HL-60 (cell line): ENCODE measurements around the gene TCEA2.

Source experiments
- DNase-seq, 2 experiments: peaks; one replicate each; pipeline ENCODE4 v3.0.0-alpha.2; 2010 to 2020; ENCODE audit warnings: low read depth in 1 of 2, low spot score in 1 of 2
- H3K27ac ChIP-seq: fragments of 250-450 bp; sonication (Bioruptor Pico); replicated peaks from 2 replicates; pipeline ENCODE4 v1.5.1; 2020; ENCODE audit warnings: mild to moderate bottlenecking, moderate library complexity
- H3K27me3 ChIP-seq: fragments of 250-450 bp; sonication (Bioruptor Pico); 2 replicates; pipeline ENCODE4 v1.5.1; 2021; ENCODE audit warnings: mild to moderate bottlenecking, moderate library complexity; ENCODE audit not compliant: insufficient read depth, poor library complexity, severe bottlenecking
- H3K4me3 ChIP-seq: replicated peaks from 2 replicates; pipeline ENCODE4 v1.5.1; 2011; ENCODE audit warnings: mild to moderate bottlenecking, control low read depth, low read length; ENCODE audit not compliant: insufficient read depth
- CTCF ChIP-seq: IDR thresholded peaks from one replicate; pipeline ENCODE4 v1.5.1; 2011; ENCODE audit warnings: low read length, control low read depth, inconsistent platforms; ENCODE audit not compliant: insufficient read depth
- GABPA ChIP-seq: IDR thresholded peaks from 2 replicates; pipeline ENCODE4 v1.6.1; 2012; ENCODE audit warnings: low read depth
- POLR2AphosphoS5 ChIP-seq: IDR thresholded peaks from 2 replicates; pipeline ENCODE4 v1.6.1; 2012; ENCODE audit warnings: low read depth
- REST ChIP-seq: IDR thresholded peaks from 2 replicates; pipeline ENCODE4 v1.6.1; 2012; ENCODE audit warnings: low read depth; ENCODE audit not compliant: insufficient replicate concordance
- SPI1 ChIP-seq: IDR thresholded peaks from 2 replicates; pipeline ENCODE4 v1.6.1; 2012; ENCODE audit warnings: low read depth, mild to moderate bottlenecking, borderline replicate concordance

TCEA2 gene

GRCh38 chr20:64109831-64110391 is 46.9 kb downstream of the TCEA2 start:
- Histone ChIP-seq H3K27me3 (no peaks in the 10 kb centered on the region), H3K27ac (no peak overlapping the region), H3K4me3 (no peak overlapping the region)
- TF ChIP-seq REST: no peak
- no peak for TF ChIP-seq POLR2AphosphoS5
- no peak for DNase-seq

GRCh38 chr20:64110411-64111068 is 47.5 kb downstream of the TCEA2 start:
- Histone ChIP-seq H3K27ac (no peak overlapping the region), H3K4me3 (no peak overlapping the region), H3K27me3 (no peaks in the 10 kb centered on the region)
- TF ChIP-seq GABPA (no peak), REST (no peak), SPI1 (no peak), POLR2AphosphoS5 (no peak), CTCF (no peak)
- DNase-seq: no peak

- TF ChIP-seq POLR2AphosphoS5 (no peak), REST (no peak), SPI1 (peak; percentile 28; the same call in 1 of the 2 replicates), CTCF (no peak), GABPA (no peak)
- Histone ChIP-seq H3K27ac (peak overlapping the region; percentile 35), H3K4me3 (no peak overlapping the region), H3K27me3 (no peaks in the 10 kb centered on the region)
- peak in 1 of 2 experiments; percentile 50 for DNase-seq
Observed at GRCh38 chr20:64111841-64112641, 49.0 kb downstream of the TCEA2 start.
